PC-9 (cell line): ENCODE data around the gene RTL10. TPM values are rescaled to one million over a fixed set of nuclear protein-coding genes. Genes with fewer than 3 reads are reported as not detected.

Source experiments
- BruUV-seq: library from RNA; stranded (reverse); fragments of 400-500 nt; replicated peaks from 2 replicates; lab custom pipeline; 2021; lab: Mats Ljungman, UMichigan
- CTCF ChIA-PET: fragments of 300-600 bp; sonication (Branson Sonifier 250); formaldehyde crosslinking; loops from one replicate; lab custom pipeline; 2022; ENCODE audit warnings: antibody characterized with exemption; lab: Charles Lee
- POLR2A ChIA-PET: fragments of 300-600 bp; sonication (Branson Sonifier 250); formaldehyde crosslinking; loops from one replicate; lab custom pipeline; 2022; ENCODE audit warnings: antibody characterized with exemption; ENCODE audit not compliant: unreplicated experiment; lab: Charles Lee
- DNase-seq, 2 experiments: peaks; one replicate each; pipeline versions ENCODE4 v3.0.0 to v3.0.0-alpha.2; 2015 to 2022; ENCODE audit warnings: mixed read lengths in 1 of 2
- H2AFZ ChIP-seq: fragments of 200-600 bp; sonication (generic); 2 replicates; pipeline ENCODE4 v1.8.1; 2017; ENCODE audit warnings: antibody characterized with exemption
- H3F3A ChIP-seq: fragments of 200-600 bp; sonication (generic); 2 replicates; pipeline ENCODE4 v1.8.1; 2017; ENCODE audit warnings: antibody characterized with exemption, mild to moderate bottlenecking, low read depth; ENCODE audit not compliant: insufficient read depth
- H3K27ac ChIP-seq: fragments of 200-600 bp; sonication (generic); 2 replicates; pipeline ENCODE4 v1.6.1; 2016; ENCODE audit warnings: mixed run types
- H3K27me3 ChIP-seq: fragments of 200-600 bp; sonication (generic); 2 replicates; pipeline ENCODE4 v1.6.1; 2016; ENCODE audit warnings: low read depth, mixed run types; ENCODE audit not compliant: insufficient read depth
- H3K36me3 ChIP-seq: fragments of 200-600 bp; sonication (generic); 2 replicates; pipeline ENCODE4 v1.6.1; 2016; ENCODE audit warnings: low read depth, mixed run types
- H3K4me1 ChIP-seq: fragments of 200-600 bp; sonication (generic); replicated peaks from 2 replicates; pipeline ENCODE4 v1.6.1; 2016; ENCODE audit warnings: mixed run types; ENCODE audit not compliant: insufficient read depth
- H3K4me2 ChIP-seq: fragments of 200-600 bp; sonication (generic); 2 replicates; pipeline ENCODE4 v1.6.1; 2017; ENCODE audit warnings: mixed run types
- H3K4me3 ChIP-seq: fragments of 200-600 bp; sonication (generic); 2 replicates; pipeline ENCODE4 v1.6.1; 2016; ENCODE audit warnings: mixed run types
- H3K79me2 ChIP-seq: fragments of 200-600 bp; sonication (generic); 2 replicates; pipeline ENCODE4 v1.6.1; 2017; ENCODE audit warnings: low read depth, mixed run types
- H3K9me2 ChIP-seq: fragments of 200-600 bp; sonication (generic); 2 replicates; pipeline ENCODE4 v1.8.1; 2017; ENCODE audit warnings: mild to moderate bottlenecking; ENCODE audit not compliant: insufficient read depth
- H3K9me3 ChIP-seq: fragments of 200-600 bp; sonication (generic); 2 replicates; pipeline ENCODE4 v1.8.1; 2016; ENCODE audit warnings: low read depth; ENCODE audit not compliant: insufficient read depth
- H4K20me1 ChIP-seq: fragments of 200-600 bp; sonication (generic); 2 replicates; pipeline ENCODE4 v1.8.1; 2017; ENCODE audit not compliant: insufficient read depth
- CTCF ChIP-seq: fragments of 200-600 bp; sonication (generic); conservative IDR thresholded peaks from 2 replicates; pipeline ENCODE4 v1.6.1; 2017; ENCODE audit warnings: mixed run types, antibody characterized with exemption, mild to moderate bottlenecking, moderate library complexity
- EZH2 ChIP-seq: fragments of 200-600 bp; sonication (generic); IDR thresholded peaks from 2 replicates; pipeline ENCODE4 v1.8.0; 2017; ENCODE audit warnings: antibody characterized with exemption, low read depth
- intact Hi-C: fragments of 100-400 bp; cut with micrococcal nuclease; formaldehyde crosslinking; loops from one replicate; pipeline ENCODE4 v1.10.0; 2022; ENCODE audit not compliant: unreplicated experiment
- total RNA-seq: library from RNA; stranded (reverse); gene quantifications from 2 replicates; pipeline ENCODE4 v1.2.3, GENCODE V29; 2021

RTL10 gene
- total RNA-seq, 1 experiment from 2014 or later = 23.5 TPM

DNA sequence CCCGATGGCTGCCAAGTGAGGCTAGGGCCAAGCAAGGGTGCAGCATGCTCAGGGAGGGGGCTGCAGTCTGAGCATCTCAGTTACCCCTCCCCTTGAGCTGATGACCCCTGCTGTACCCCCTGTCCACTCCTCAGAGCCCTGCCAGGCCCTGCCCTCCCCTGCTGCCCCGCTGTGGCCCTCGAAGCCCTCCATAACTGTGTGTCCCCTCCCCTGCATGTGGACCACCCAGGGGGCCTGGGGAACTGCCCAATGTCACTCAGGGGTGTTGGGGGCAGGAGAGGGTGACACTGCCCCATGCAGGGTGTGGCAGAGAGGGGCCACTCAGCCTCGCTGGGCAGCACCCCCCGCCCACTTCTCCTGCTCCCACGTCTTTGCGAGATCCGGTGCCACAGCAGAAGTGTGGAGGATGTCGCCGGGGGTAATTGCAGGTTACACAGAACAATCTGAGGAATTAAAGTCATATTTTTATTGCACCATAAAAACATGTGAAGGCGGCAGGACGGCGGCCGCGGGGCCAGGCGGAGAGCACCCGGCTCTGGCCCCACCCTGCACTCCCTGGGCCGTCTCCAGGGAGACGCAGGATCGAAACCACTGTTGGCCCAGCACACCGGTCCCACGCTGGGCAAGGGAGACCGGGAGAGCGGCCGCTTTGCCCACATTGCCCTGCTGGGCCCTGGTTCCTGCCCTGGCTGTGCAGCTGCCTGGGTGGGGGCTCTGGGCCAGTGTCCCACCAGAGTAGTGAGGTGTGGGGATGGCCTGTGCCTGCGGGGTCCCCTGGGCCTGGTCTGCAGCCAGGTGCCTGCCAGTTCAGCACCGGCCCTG is 18.7 kb upstream of the RTL10 start:
- intact Hi-C loops = no loop called here
- ChIA-PET CTCF (no interaction called here), POLR2A (no interaction called here)
- Histone ChIP-seq H2AFZ (no peak overlapping the region), H3K9me2 (no peaks in the 10 kb centered on the region), H3K79me2 (no peaks in the 10 kb centered on the region), H3K4me1 (no peaks in the 10 kb centered on the region), H3K27ac (no peak overlapping the region), H3K9me3 (no peaks in the 10 kb centered on the region), H3K36me3 (no peaks in the 10 kb centered on the region), H4K20me1 (no peaks in the 10 kb centered on the region), H3K4me3 (no peak overlapping the region), H3K4me2 (no peak overlapping the region), H3F3A (no peaks in the 10 kb centered on the region), H3K27me3 (no peaks in the 10 kb centered on the region)
- DNase-seq = no peak
- no peak for TF ChIP-seq CTCF
- no peak for TF ChIP-seq EZH2
- BruUV-seq = no TSS peak

GRCh38 chr22:19872779-19873137 is 18.1 kb upstream of the RTL10 start:
- DNase-seq = no peak
- CTCF ChIA-PET = no interaction called here
- no peaks in the 10 kb centered on the region for H3K4me1 ChIP-seq
- TF ChIP-seq CTCF (no peak), EZH2 (no peak)
- BruUV-seq = no TSS peak
- no peaks in the 10 kb centered on the region for H3F3A ChIP-seq
- no peak overlapping the region for H3K27ac ChIP-seq
- H3K27me3 ChIP-seq = no peaks in the 10 kb centered on the region
- no peak overlapping the region for H3K4me3 ChIP-seq
- intact Hi-C loops = no loop called here
- H4K20me1 ChIP-seq = no peaks in the 10 kb centered on the region
- H3K36me3 ChIP-seq = no peaks in the 10 kb centered on the region
- H2AFZ ChIP-seq = no peak overlapping the region
- H3K4me2 ChIP-seq = no peak overlapping the region
- POLR2A ChIA-PET = no interaction called here
- no peaks in the 10 kb centered on the region for H3K79me2 ChIP-seq
- no peaks in the 10 kb centered on the region for H3K9me2 ChIP-seq
- no peaks in the 10 kb centered on the region for H3K9me3 ChIP-seq

DNA sequence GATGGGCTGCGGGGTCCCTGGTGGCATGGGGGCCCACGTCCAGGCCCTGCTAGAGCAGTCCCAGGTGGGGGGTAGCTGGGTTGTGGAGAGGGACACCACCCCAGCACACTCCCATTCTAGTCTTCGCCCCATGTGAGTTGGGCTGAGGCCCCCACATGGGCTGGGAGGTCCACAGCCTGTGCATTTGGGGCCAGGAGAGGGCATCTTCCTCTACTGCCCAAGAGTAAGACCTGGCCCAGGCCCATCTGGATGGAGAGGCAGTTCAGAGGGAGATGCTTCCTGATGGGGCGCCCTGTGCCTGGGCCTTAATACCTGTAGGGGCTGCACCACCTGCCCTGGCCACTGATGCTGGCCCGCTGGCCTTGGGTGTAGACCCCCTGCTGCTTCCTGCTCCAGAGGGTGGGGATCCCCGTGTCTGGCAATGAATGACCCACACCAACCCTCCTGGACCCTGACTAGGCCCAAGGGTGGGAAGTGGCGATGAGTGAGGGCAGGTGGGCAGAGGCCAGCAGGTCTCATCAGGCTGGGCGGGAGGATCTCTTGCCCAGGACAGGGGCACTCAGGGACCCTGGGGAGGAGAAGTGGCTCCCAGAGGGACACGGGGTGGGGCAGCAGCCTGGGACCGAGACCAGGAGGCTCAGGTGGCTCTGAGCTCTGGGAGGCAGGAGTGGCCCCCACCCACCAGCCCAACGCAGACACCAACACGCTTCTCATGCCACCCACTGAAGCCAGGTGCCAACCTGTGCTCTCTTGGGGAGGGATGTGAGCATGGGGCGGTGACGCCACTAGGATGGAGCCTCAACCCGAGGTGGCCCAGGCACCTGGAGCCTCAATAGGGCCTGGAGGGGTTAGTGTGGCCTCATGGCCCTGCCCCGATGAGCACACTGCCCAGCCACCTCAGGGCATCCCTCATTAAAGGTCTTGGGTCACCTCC is 17.4 kb upstream of the RTL10 start:
- no peaks in the 10 kb centered on the region for H3K4me1 ChIP-seq
- no peaks in the 10 kb centered on the region for H3K9me3 ChIP-seq
- TF ChIP-seq EZH2 (no peak), CTCF (no peak)
- no peaks in the 10 kb centered on the region for H3K27me3 ChIP-seq
- CTCF ChIA-PET = no interaction called here
- H3F3A ChIP-seq = no peaks in the 10 kb centered on the region
- H3K36me3 ChIP-seq = no peaks in the 10 kb centered on the region
- BruUV-seq = no TSS peak
- DNase-seq = no peak
- H3K4me3 ChIP-seq = no peak overlapping the region
- H3K4me2 ChIP-seq = no peak overlapping the region
- H4K20me1 ChIP-seq = no peaks in the 10 kb centered on the region
- intact Hi-C loops = no loop called here
- no peaks in the 10 kb centered on the region for H3K79me2 ChIP-seq
- POLR2A ChIA-PET = no interaction called here
- H2AFZ ChIP-seq = no peak overlapping the region
- H3K27ac ChIP-seq = no peak overlapping the region
- H3K9me2 ChIP-seq = no peaks in the 10 kb centered on the region
